ENCODE results near the gene MARK3. TPM values are rescaled to one million over a fixed set of nuclear protein-coding genes. Genes with fewer than 3 reads are reported as not detected.

Gene MARK3
- polyA plus RNA-seq, 1 donor (not counting 4 experiments of a cell fraction or from before 2014, with no cell fraction given) = 133 TPM

DNA sequence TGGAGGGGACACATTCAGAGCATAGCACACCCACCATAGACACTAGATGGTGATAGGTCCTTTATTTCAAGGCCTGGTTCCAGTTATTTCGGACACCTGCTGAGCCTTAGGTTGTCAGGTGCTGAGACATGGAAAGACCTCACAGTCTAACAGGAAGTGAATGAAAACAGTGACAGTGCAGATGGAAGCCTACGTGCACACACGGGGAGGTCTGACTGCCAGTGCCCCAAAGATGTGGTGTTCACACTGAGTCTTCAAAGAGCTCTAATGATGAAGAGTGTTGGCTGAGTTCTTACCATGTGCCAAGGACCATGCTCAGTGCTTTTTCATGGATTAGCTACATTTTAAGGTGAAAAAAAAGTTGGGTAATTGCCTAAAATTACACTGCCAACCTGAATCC lies 90.8 kb downstream of the MARK3 start:
- DNase-seq (ENCODE audit: low read depth, low spot score) = no peak
- dilution Hi-C loops (cut with MboI; ENCODE audit: extremely low pct_ligation_motif_present, low sequenced_read_pairs) = no loop called here
- H4K20me1 ChIP-seq (ENCODE audit: control insufficient read depth, extremely low read depth, insufficient read depth, low read length) = no peaks in the 10 kb centered on the region
- no peak overlapping the region for H3K4me2 ChIP-seq (ENCODE audit: control insufficient read depth, extremely low read depth, insufficient read depth, low read depth, low read length)
- H3K36me3 ChIP-seq (ENCODE audit: control insufficient read depth in 2 of 2, extremely low read depth in 1 of 2, insufficient read depth in 2 of 2, low read length in 2 of 2) = peaks cover 21 to 43% of the 10 kb centered on the region in 2 experiments
- H3K27ac ChIP-seq (ENCODE audit: control insufficient read depth, insufficient read depth, low read length) = no peak overlapping the region
- TF ChIP-seq, protein P1, sequence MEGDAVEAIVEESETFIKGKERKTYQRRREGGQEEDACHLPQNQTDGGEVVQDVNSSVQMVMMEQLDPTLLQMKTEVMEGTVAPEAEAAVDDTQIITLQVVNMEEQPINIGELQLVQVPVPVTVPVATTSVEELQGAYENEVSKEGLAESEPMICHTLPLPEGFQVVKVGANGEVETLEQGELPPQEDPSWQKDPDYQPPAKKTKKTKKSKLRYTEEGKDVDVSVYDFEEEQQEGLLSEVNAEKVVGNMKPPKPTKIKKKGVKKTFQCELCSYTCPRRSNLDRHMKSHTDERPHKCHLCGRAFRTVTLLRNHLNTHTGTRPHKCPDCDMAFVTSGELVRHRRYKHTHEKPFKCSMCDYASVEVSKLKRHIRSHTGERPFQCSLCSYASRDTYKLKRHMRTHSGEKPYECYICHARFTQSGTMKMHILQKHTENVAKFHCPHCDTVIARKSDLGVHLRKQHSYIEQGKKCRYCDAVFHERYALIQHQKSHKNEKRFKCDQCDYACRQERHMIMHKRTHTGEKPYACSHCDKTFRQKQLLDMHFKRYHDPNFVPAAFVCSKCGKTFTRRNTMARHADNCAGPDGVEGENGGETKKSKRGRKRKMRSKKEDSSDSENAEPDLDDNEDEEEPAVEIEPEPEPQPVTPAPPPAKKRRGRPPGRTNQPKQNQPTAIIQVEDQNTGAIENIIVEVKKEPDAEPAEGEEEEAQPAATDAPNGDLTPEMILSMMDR (optimal IDR thresholded peaks at IDR 0.05 in 1 of 3, IDR thresholded peaks at IDR 0.05 in 1 of 3, conservative IDR thresholded peaks at IDR 0.05 in 1 of 3; ENCODE audit: extremely low read depth in 1 of 3, insufficient read depth in 2 of 3, low read length in 3 of 3) = no peak
- TF ChIP-seq EZH2 (IDR thresholded peaks at IDR 0.05; ENCODE audit: low read length) = no peak
- H3K4me1 ChIP-seq (ENCODE audit: control insufficient read depth, extremely low read depth, insufficient read depth, low read length) = no peaks in the 10 kb centered on the region
- no peak overlapping the region for H3K4me3 ChIP-seq (ENCODE audit: control insufficient read depth in 2 of 3, extremely low read depth in 1 of 3, insufficient read depth in 2 of 3, low read depth in 1 of 3, low read length in 3 of 3)
- H3K9me1 ChIP-seq (ENCODE audit: control insufficient read depth, extremely low read depth, insufficient read depth, low read length) = peaks cover 4% of the 10 kb centered on the region
- H3K9ac ChIP-seq (ENCODE audit: control insufficient read depth, extremely low read depth, insufficient read depth, low read length) = no peak overlapping the region
- peaks cover 3% of the 10 kb centered on the region for H3K79me2 ChIP-seq (ENCODE audit: control insufficient read depth, insufficient read depth, low read length)
- H3K27me3 ChIP-seq (ENCODE audit: control insufficient read depth, extremely low read depth, insufficient read depth, low read length) = no peaks in the 10 kb centered on the region
- FAIRE-seq = no peak
- H2AFZ ChIP-seq (ENCODE audit: control insufficient read depth, low read length) = no peak overlapping the region
- no peaks in the 10 kb centered on the region for H3K9me3 ChIP-seq (ENCODE audit: control insufficient read depth, low read depth, low read length)

DNA sequence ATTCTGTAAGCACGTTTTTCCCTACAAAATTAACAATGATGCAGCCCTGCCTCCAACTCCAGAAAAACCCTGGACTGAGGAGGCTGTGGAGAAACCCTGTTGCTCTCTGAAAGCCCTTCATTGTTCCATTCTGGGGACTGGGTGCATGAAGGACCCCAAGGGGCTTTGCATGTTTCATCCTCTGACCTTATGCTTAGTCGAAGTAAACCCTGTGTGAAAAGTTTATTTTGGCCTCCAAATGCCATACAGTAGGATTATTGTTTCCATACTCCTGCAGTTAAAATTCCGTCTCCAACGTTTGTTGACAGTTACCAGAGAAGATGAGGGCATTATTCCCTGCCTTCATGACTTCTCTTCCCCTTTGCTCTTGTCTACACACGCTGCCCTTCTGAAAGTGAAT lies 91.4 kb downstream of the MARK3 start:
- FAIRE-seq (no peak), DNase-seq (ENCODE audit: low read depth, low spot score) (no peak)

More for the DNA sequence above, 91.4 kb downstream of the MARK3 start:
- H3K4me1 ChIP-seq (ENCODE audit: control insufficient read depth, extremely low read depth, insufficient read depth, low read length) = no peaks in the 10 kb centered on the region
- no peaks in the 10 kb centered on the region for H4K20me1 ChIP-seq (ENCODE audit: control insufficient read depth, extremely low read depth, insufficient read depth, low read length)
- H2AFZ ChIP-seq (ENCODE audit: control insufficient read depth, low read length) = no peak overlapping the region
- H3K9ac ChIP-seq (ENCODE audit: control insufficient read depth, extremely low read depth, insufficient read depth, low read length) = no peak overlapping the region
- H3K4me2 ChIP-seq (ENCODE audit: control insufficient read depth, extremely low read depth, insufficient read depth, low read depth, low read length) = no peak overlapping the region
- TF ChIP-seq, protein P1 (optimal IDR thresholded peaks at IDR 0.05 in 1 of 3, IDR thresholded peaks at IDR 0.05 in 1 of 3, conservative IDR thresholded peaks at IDR 0.05 in 1 of 3; ENCODE audit: extremely low read depth in 1 of 3, insufficient read depth in 2 of 3, low read length in 3 of 3) = no peak
- no peak for TF ChIP-seq EZH2 (IDR thresholded peaks at IDR 0.05; ENCODE audit: low read length)
- dilution Hi-C loops (cut with MboI; ENCODE audit: extremely low pct_ligation_motif_present, low sequenced_read_pairs) = no loop called here
- H3K9me1 ChIP-seq (ENCODE audit: control insufficient read depth, extremely low read depth, insufficient read depth, low read length) = peaks cover 4% of the 10 kb centered on the region
- H3K27ac ChIP-seq (ENCODE audit: control insufficient read depth, insufficient read depth, low read length) = no peak overlapping the region
- no peak overlapping the region for H3K4me3 ChIP-seq (ENCODE audit: control insufficient read depth in 2 of 3, extremely low read depth in 1 of 3, insufficient read depth in 2 of 3, low read depth in 1 of 3, low read length in 3 of 3)
- no peaks in the 10 kb centered on the region for H3K9me3 ChIP-seq (ENCODE audit: control insufficient read depth, low read depth, low read length)
- H3K27me3 ChIP-seq (ENCODE audit: control insufficient read depth, extremely low read depth, insufficient read depth, low read length) = no peaks in the 10 kb centered on the region
- peaks cover 3% of the 10 kb centered on the region for H3K79me2 ChIP-seq (ENCODE audit: control insufficient read depth, insufficient read depth, low read length)
- peaks cover 18 to 38% of the 10 kb centered on the region in 2 experiments for H3K36me3 ChIP-seq (ENCODE audit: control insufficient read depth in 2 of 2, extremely low read depth in 1 of 2, insufficient read depth in 2 of 2, low read length in 2 of 2)
